Activated naive CD4-positive, alpha-beta T cell treated with Interleukin-2 at 50 U/mL for 16 hours (primary cell): ENCODE data around the gene KRTAP4-16.
"Not testable (repeated sequence)": the region's sequence is repeated elsewhere in the genome, so short reads cannot be mapped to it uniquely, and the experiment has no call there.

Source experiments
- DNase-seq: peaks from one replicate; pipeline ENCODE4 v3.0.0-alpha.2; 2020

Gene KRTAP4-16

DNA sequence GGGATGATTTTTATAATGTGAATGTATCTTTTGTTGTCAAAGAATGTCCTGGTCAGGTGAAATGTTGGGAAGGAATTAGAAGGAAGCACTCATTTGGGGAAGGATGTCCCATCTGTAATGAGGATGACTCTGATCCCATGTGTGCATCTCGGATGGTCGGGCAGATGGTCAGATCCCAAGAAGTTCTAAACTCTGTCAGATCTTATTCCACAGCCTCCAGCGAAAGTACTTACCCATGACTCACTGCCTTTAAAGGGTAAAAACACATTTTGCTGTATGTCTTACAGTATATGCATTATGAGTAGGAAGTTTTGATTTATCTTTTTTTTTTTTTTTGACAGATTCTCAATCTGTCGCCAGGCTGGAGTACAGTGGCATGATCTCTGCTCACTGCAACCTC lies 16.7 kb upstream of the KRTAP4-16 start:
- DNase-seq: no peak

- not testable (repeated sequence) for DNase-seq
These were observed 15.9 kb upstream of the KRTAP4-16 start, which contains the start of gene KRTAP4-11 for GRCh38 chr17:41117846-41118386. TSS of gene KRTAP4-11 (minus strand) at chr17:41118373. CDS start at chr17:41118315, 58 bp downstream.

DNA sequence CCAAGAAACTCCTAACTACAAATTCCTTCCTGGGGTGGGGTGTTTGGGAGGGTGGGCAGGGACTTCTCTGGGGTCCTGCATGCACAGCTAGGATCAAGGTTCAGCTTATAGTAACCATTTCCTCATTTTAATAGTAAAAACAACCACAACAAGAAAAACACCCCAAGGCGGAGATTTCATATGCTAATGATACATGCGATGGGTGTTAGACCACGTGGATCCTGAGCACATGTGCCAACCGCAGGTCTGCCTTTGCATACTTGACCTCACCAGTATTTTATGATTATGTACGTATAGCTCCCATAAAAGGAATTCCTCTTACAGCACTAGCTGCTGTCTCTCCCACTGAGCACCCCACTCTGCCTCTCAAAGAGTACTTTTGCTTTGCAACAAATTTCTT lies 14.3 kb upstream of the KRTAP4-16 start:
- no peak for DNase-seq

- DNase-seq: no peak
These were observed 9.3 kb upstream of the KRTAP4-16 start for GRCh38 chr17:41111151-41111885.

GRCh38 chr17:41108728-41109386 lies 6.8 kb upstream of the KRTAP4-16 start:
- not testable (repeated sequence) for DNase-seq

DNA sequence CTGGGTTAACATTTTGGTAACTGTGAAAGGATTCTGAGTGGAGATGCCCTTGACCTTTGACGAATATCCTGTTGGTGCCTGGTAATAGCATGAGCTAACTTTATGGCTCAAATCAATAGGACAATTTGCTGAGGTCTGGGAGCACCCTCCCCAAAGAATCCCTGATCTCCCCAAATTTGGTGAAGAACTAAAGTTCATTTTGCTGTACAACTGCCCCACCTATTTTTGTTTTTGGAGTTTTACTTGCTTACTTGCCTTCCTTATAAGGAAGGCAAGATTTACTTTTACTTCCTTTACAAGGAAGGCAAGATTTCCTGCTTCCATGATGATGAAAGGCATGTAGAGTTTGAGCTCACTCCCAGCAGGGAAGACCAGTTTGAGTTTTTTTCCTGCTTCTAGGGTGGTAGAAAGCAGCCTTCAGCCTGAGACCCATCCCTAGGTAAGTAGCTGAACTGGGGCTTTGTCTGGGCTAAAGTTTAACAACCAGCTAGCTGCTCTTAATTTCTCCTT lies 6.0 kb upstream of the KRTAP4-16 start:
- DNase-seq: no peak

DNA sequence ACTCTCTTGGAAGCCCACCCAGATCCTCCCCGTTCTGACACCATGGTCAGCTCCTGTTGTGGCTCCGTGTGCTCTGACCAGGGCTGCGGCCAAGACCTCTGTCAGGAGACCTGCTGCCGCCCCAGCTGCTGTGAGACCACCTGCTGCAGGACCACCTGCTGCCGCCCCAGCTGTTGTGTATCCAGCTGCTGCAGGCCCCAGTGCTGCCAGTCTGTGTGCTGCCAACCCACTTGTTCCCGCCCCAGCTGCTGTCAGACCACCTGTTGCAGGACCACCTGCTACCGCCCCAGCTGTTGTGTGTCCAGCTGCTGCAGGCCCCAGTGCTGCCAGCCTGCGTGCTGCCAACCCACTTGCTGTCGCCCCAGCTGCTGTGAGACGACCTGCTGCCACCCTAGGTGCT lies 3.3 kb upstream of the KRTAP4-16 start, which contains the start of gene KRTAP4-9:
Gene KRTAP4-9 (plus strand): TSS at position 43 of the 400 bp plus-strand sequence. CDS start 0 bp downstream, at position 43.
- not testable (repeated sequence) for DNase-seq

DNA sequence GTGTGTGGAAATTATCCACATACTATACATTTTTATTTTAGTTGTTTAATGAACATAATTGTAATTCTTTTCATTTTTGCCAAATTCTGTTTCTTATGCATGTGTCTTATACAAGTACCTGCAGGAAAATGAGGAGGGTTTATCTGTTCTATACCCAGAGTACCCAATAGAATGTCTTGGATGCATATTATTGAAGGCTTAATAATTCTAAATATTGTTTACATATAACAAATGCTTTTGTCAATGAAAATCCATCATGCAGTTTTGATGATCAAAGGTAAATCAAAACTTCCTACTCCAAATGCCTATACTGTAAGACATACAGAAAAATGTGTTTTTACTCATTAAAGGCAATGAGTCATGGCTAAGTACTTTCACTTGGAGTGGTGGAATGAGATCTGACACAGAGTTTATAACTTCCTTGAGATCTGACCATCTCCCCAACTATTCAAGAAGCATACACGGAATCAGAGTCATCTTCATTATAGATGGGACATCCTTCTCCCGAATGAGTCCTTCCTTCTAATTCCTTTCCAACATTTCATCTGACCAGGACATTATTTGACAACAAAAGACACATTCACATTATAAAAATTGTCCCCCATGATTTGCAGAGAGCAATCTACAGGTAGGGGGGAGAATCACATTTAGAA lies 2.5 kb upstream of the KRTAP4-16 start:
- DNase-seq: not testable (repeated sequence)

DNA sequence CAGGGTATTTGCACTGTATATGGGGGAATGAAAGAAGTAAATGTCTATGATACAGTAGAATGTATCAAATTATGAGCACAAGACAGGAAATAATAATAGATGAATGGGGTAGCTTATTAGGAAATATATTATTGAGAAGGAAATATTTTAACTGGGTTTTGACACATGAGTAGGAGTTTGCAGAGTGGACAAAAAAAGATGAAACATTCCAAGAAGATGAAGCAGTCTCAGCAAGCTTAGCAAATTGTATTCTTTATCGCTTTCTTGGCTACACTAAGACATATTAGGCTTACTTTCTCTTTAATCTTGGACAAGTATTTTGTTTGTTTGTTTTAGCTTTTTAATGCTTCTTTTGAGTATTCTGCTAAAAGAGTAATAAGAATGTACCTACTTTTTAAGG lies 1.9 kb upstream of the KRTAP4-16 start:
- no peak for DNase-seq

- DNase-seq: not testable (repeated sequence)
These were observed 2.1 kb downstream of the KRTAP4-16 start for GRCh38 chr17:41099682-41100480.

GRCh38 chr17:41098481-41098880 lies 3.5 kb downstream of the KRTAP4-16 start:
- DNase-seq: no peak

- DNase-seq: no peak
These were observed 4.0 kb downstream of the KRTAP4-16 start, which contains the start of gene KRTAP4-8 for GRCh38 chr17:41098042-41098441. TSS of gene KRTAP4-8 (minus strand) at chr17:41098142. CDS start at chr17:41098084, 58 bp downstream.

DNA sequence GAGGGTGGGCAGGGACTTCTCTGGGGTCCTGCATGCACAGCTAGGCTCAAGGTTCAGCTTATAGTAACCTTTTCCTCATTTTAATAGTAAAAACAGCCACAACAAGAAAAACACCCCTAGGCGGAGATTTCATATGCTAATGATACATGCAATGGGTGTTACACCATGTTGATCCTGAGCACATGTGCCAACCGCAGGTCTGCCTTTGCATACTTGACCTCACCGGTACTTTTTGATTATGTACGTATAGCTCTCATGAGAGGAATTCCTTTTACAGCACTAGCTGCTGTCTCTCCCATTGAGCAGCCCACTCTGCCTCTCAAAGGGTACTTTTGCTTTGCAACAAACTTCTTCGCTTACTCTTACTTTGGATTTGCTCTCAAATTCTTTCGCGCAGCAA lies 6.0 kb downstream of the KRTAP4-16 start:
- no peak for DNase-seq

GRCh38 chr17:41088760-41089352 lies 13.2 kb downstream of the KRTAP4-16 start:
- not testable (repeated sequence) for DNase-seq

DNA sequence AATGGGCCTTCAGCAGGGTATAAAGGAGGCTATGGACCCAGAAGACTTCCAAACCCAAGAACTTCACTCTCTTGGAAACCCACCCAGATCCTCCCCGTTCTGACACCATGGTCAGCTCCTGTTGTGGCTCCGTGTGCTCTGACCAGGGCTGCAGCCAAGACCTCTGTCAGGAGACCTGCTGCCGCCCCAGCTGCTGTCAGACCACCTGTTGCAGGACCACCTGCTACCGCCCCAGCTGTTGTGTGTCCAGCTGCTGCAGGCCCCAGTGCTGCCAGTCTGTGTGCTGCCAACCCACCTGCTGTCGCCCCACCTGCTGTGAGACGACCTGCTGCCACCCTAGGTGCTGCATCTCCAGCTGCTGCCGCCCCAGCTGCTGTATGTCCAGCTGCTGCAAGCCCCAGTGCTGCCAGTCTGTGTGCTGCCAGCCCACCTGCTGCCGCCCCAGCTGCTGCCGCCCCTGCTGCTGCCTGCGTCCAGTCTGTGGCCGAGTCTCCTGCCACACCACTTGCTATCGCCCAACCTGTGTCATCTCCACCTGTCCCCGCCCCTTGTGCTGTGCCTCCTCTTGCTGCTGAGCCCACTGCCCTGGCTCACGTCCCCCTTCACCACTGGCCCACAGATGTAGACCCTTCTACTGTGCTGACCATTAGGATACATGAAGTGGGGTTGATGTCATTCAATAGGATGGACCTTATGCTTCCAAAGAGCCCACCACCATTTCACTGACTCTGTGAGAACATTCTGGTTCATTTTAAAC lies 17.7 kb downstream of the KRTAP4-16 start, which contains the start of gene KRTAP4-7:
Gene KRTAP4-7 (plus strand): TSS at position 51 of the 757 bp plus-strand sequence. CDS start 57 bp downstream, at position 108.
- not testable (repeated sequence) for DNase-seq

GRCh38 chr17:41083427-41083826 lies 18.6 kb downstream of the KRTAP4-16 start:
- not testable (repeated sequence) for DNase-seq

GRCh38 chr17:41082626-41083025 lies 19.4 kb downstream of the KRTAP4-16 start:
- DNase-seq: no peak

- DNase-seq: no peak
These were observed 25.2 kb downstream of the KRTAP4-16 start for GRCh38 chr17:41076788-41077187.

GRCh38 chr17:41073676-41074075 lies 28.3 kb downstream of the KRTAP4-16 start:
- no peak for DNase-seq

DNA sequence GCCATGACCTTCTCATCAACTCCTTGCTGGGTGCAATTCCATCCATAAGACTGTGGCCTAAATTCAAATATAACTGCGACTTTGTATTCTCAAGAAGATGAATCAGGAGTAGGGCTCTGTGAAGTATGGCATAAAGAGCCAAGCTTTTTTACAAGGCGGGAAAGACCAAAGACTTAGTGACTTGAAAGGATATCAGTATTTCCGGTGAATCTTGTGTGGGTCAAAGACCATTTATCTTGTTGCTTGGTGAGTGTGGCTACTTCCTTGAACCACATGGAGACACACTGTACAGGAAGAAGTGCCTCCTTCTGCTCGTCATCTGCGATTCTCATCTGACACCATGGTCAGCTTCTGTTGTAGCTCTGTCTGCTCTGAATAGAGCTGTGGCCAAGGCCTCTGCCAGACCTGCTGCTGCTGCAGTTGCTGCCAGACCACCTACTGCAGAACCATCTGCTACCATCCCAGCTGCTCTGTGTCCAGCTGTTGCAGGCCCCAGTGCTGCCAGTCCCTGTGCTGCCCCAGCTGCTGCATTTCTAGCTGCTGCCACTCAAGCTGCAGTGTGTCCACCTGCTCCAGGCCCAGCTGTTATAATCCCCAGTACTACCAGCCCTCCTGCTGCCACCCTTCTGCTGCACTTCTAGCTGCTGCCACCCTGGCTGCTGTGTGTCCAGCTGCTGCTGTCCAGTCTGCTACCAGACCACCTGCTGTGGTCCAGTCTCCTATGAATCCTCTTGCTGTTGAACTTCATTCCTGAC lies 30.2 kb downstream of the KRTAP4-16 start:
- no peak for DNase-seq
